Uterus (tissue), 2 donors: ENCODE measurements around the gene RALGPS2.

Source experiments
- POLR2A ChIP-seq, 2 donors: fragments of 450-650 bp; IDR thresholded peaks; one replicate each; pipeline ENCODE4 v1.6.1; 2016; ENCODE audit warnings: antibody characterized with exemption in 2 of 2, mild to moderate bottlenecking in 1 of 2, moderate library complexity in 1 of 2
- TF ChIP-seq, protein P1 (sequence below), 4 experiments: fragments of 200-600 bp in 2 of 4; fragments of 450-650 bp in 2 of 4; sonication (generic) in 2 of 4; IDR thresholded peaks; one replicate each; pipeline ENCODE4 v1.5.1; 2016 to 2019; ENCODE audit warnings: antibody characterized with exemption in 4 of 4, mild to moderate bottlenecking in 2 of 4, moderate library complexity in 1 of 4

DNA sequence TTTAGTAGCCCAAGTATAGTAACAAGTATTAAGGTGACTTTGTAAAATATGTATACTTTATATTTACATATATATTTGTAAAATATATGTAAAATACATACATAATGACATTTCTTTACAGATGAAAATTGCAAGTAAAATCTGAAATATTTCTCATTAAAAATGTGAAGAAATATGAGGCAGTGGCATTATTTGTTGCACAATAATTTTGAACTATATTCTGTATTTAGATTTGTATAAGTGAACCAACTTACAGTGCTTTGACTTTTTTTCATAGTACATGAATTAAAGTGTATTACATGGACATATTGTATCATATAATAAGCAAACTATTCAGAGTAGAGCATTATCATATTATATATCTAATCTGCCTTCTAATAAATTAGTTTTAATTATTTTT lies 85.5 kb downstream of the RALGPS2 start:
- TF ChIP-seq, protein P1, sequence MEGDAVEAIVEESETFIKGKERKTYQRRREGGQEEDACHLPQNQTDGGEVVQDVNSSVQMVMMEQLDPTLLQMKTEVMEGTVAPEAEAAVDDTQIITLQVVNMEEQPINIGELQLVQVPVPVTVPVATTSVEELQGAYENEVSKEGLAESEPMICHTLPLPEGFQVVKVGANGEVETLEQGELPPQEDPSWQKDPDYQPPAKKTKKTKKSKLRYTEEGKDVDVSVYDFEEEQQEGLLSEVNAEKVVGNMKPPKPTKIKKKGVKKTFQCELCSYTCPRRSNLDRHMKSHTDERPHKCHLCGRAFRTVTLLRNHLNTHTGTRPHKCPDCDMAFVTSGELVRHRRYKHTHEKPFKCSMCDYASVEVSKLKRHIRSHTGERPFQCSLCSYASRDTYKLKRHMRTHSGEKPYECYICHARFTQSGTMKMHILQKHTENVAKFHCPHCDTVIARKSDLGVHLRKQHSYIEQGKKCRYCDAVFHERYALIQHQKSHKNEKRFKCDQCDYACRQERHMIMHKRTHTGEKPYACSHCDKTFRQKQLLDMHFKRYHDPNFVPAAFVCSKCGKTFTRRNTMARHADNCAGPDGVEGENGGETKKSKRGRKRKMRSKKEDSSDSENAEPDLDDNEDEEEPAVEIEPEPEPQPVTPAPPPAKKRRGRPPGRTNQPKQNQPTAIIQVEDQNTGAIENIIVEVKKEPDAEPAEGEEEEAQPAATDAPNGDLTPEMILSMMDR (IDR thresholded peaks at IDR 0.05) = no peak
- TF ChIP-seq POLR2A (IDR thresholded peaks at IDR 0.05) = no peak
